HepG2 (cell line): ENCODE data around the gene MYL11. TPM values are rescaled to one million over a fixed set of nuclear protein-coding genes. Genes with fewer than 3 reads are reported as not detected.

Experiments used
- ATF6 ChIP-seq: sonication (generic); formaldehyde crosslinking; conservative IDR thresholded peaks from 2 replicates; pipeline ENCODE4 v1.4.0; 2020; ENCODE audit warnings: missing genetic modification reagents
- BCL3 ChIP-seq: sonication (generic); formaldehyde crosslinking; IDR thresholded peaks from 2 replicates; pipeline ENCODE4 v1.5.1; 2020; ENCODE audit warnings: mild to moderate bottlenecking, missing genetic modification reagents, moderate library complexity
- CREM ChIP-seq, 2 experiments: sonication (generic) in 1 of 2; formaldehyde crosslinking in 1 of 2; IDR thresholded peaks; 2 replicates each; pipeline versions ENCODE4 v1.4.0 to v1.6.1; 2016 to 2020; ENCODE audit warnings: antibody characterized with exemption in 1 of 2, mild to moderate bottlenecking in 1 of 2, missing genetic modification reagents in 1 of 2
- DR1 ChIP-seq: sonication (generic); formaldehyde crosslinking; IDR thresholded peaks from 2 replicates; pipeline ENCODE4 v1.8.0; 2021; ENCODE audit warnings: mild to moderate bottlenecking, missing genetic modification reagents, inconsistent platforms
- EP300 ChIP-seq, 3 experiments: sonication (generic) in 1 of 3; formaldehyde crosslinking in 1 of 3; IDR thresholded peaks; 2 replicates each; pipeline versions ENCODE4 v1.5.1 to v1.6.1; 2011 to 2020; ENCODE audit warnings: low read depth in 2 of 3, low read length in 2 of 3, borderline replicate concordance in 1 of 3, improper control_type of control experiment in 1 of 3, mild to moderate bottlenecking in 1 of 3, missing genetic modification reagents in 1 of 3, moderate library complexity in 1 of 3
- HIC2 ChIP-seq: sonication (generic); formaldehyde crosslinking; IDR thresholded peaks from 2 replicates; pipeline ENCODE4 v1.9.0; 2022; ENCODE audit warnings: low read depth, missing genetic modification reagents
- JDP2 ChIP-seq: sonication (generic); formaldehyde crosslinking; IDR thresholded peaks from 2 replicates; pipeline ENCODE4 v1.8.1; 2022; ENCODE audit warnings: missing genetic modification reagents, borderline replicate concordance
- MBD4 ChIP-seq: IDR thresholded peaks from 2 replicates; pipeline ENCODE4 v1.6.1; 2012; ENCODE audit warnings: low read length, inconsistent platforms, borderline replicate concordance
- RFX3 ChIP-seq: IDR thresholded peaks from 2 replicates; pipeline ENCODE4 v1.6.1; 2016; ENCODE audit warnings: missing biosample characterization, missing genetic modification reagents
- RXRA ChIP-seq: sonication (generic); formaldehyde crosslinking; IDR thresholded peaks from 2 replicates; pipeline ENCODE4 v1.5.1; 2020; ENCODE audit warnings: missing genetic modification reagents
- U2AF2 ChIP-seq: fragments of 200-400 bp; formaldehyde crosslinking; IDR thresholded peaks from 2 replicates; pipeline ENCODE4 v1.6.1; 2017; ENCODE audit warnings: low read depth, mild to moderate bottlenecking, low read length
- ZNF143 ChIP-seq: sonication (generic); formaldehyde crosslinking; IDR thresholded peaks from 2 replicates; pipeline ENCODE4 v1.4.0; 2020; ENCODE audit warnings: missing genetic modification reagents
- ZNF17 ChIP-seq: sonication (generic); formaldehyde crosslinking; IDR thresholded peaks from 2 replicates; pipeline ENCODE4 v1.5.0; 2020; ENCODE audit warnings: mild to moderate bottlenecking, missing genetic modification reagents
- ZNF232 ChIP-seq: sonication (generic); formaldehyde crosslinking; IDR thresholded peaks from 2 replicates; pipeline ENCODE4 v1.4.0; 2020; ENCODE audit warnings: missing genetic modification reagents, borderline replicate concordance
- ZNF234 ChIP-seq: sonication (generic); formaldehyde crosslinking; conservative IDR thresholded peaks from 2 replicates; pipeline ENCODE4 v1.5.1; 2020; ENCODE audit warnings: mild to moderate bottlenecking, missing genetic modification reagents
- ZNF414 ChIP-seq: sonication (generic); formaldehyde crosslinking; IDR thresholded peaks from 2 replicates; pipeline ENCODE4 v1.5.0; 2020; ENCODE audit warnings: missing genetic modification reagents
- ZNF431 ChIP-seq: sonication (generic); formaldehyde crosslinking; IDR thresholded peaks from 2 replicates; pipeline ENCODE4 v1.9.0; 2022; ENCODE audit warnings: missing genetic modification reagents, low read depth, mild to moderate bottlenecking, borderline replicate concordance
- ZNF639 ChIP-seq: conservative IDR thresholded peaks from 2 replicates; pipeline ENCODE4 v1.6.1; 2018; ENCODE audit warnings: missing genetic modification reagents
- polyA plus RNA-seq, 8 experiments: library from polyadenylated mRNA; depleted of rRNA in 3 of 8; stranded (reverse) in 7 of 8; unstranded in 1 of 8; fragments of >200 nt; fragmentation: Illumina TruSeq in 4 of 8; extraction: Trizol in 4 of 8; gene quantifications; 2 replicates each; pipeline versions ENCODE4 v1.2.1 to v1.2.3, GENCODE V29; 2011 to 2016; ENCODE audit warnings: low read depth in 4 of 8, missing spikeins in 1 of 8, mixed read lengths in 1 of 8; ENCODE audit not compliant: insufficient read depth in 1 of 8
- total RNA-seq, 5 experiments: library from RNA; depleted of rRNA; stranded (reverse); fragments of >200 nt; fragmentation: Illumina TruSeq; extraction: Trizol; gene quantifications; 2 replicates each; pipeline ENCODE4 v1.2.3, GENCODE V29; 2016; ENCODE audit warnings: low read depth in 1 of 5

The MYL11 gene
- total and polyA plus RNA-seq, 2 of the 13 experiments (the other 11 are each of a cell fraction or from before 2014, with no cell fraction given), result not detected

- no peak for TF ChIP-seq ZNF17
- TF ChIP-seq BCL3 (CRISPR knock-in tag), result no peak
- no peak for TF ChIP-seq ZNF639 (CRISPR knock-in tag)
- peak; percentile 79; the same call in 1 of the 2 replicates for TF ChIP-seq HIC2 (CRISPR knock-in tag)
- TF ChIP-seq ZNF234 (CRISPR knock-in tag), result no peak
- TF ChIP-seq RFX3 (CRISPR knock-in tag), result 0 out of 2 replicates have a peak, but pooled peaks have one; percentile 33
- no peak for TF ChIP-seq JDP2 (CRISPR knock-in tag)
- TF ChIP-seq U2AF2, result peak; percentile 35; the same call in 1 of the 2 replicates
- peak; percentile 87; the same call in 1 of the 2 replicates for TF ChIP-seq ZNF414
- no peak for TF ChIP-seq MBD4
- peak; percentile 51; the same call in 1 of the 2 replicates for TF ChIP-seq ZNF431 (CRISPR knock-in tag)
- TF ChIP-seq RXRA (CRISPR knock-in tag), result peak; percentile 50; the same call in 1 of the 2 replicates
- no peak for TF ChIP-seq ATF6 (CRISPR knock-in tag)
- TF ChIP-seq CREM (IDR thresholded peaks at IDR 0.05), result peak; percentile 98
- peak; percentile 43; the same call in 1 of the 2 replicates for TF ChIP-seq CREM (CRISPR knock-in tag; IDR thresholded peaks at IDR 0.05)
- TF ChIP-seq DR1 (CRISPR knock-in tag), result peak; percentile 33
- peak; percentile 63; the same call in 1 of the 2 replicates for TF ChIP-seq ZNF143 (CRISPR knock-in tag)
- TF ChIP-seq ZNF232, result peak; percentile 84; the same call in 1 of the 2 replicates
- TF ChIP-seq EP300 (IDR thresholded peaks at IDR 0.05; ENCODE audit: low read depth in 2 of 2, low read length in 2 of 2), result peak; percentile 14 to 37; a peak in 1 of 4 replicates
- TF ChIP-seq EP300 (CRISPR knock-in tag; IDR thresholded peaks at IDR 0.05; ENCODE audit: borderline replicate concordance), result peak; percentile 36
Observed at GRCh38 chr16:30355144-30355953, 19.3 kb upstream of the MYL11 start, which contains the start of gene CD2BP2 (continued).
